ENCODE measurements around the gene FOSL1.

- no peak for TF ChIP-seq POLR2A (IDR thresholded peaks at IDR 0.05; ENCODE audit: low read depth, low read length)
- TF ChIP-seq POLR2AphosphoS5 (IDR thresholded peaks at IDR 0.05; ENCODE audit: low read depth, low read length) = no peak
Measured at GRCh38 chr11:65861533-65862183, 38.5 kb downstream of the FOSL1 start.

Data from GM12892 (cell line).